HCT116 (cell line): Measurements from ENCODE around the gene HAUS8.

ENCODE experiments used
- CBX3 ChIP-seq: IDR thresholded peaks from 2 replicates; pipeline ENCODE4 v1.6.1; 2012; ENCODE audit warnings: low read depth
- CEBPB ChIP-seq: IDR thresholded peaks from 2 replicates; pipeline ENCODE4 v1.6.1; 2012; ENCODE audit warnings: low read depth
- CTCF ChIP-seq, 3 experiments: fragments of 200-600 bp in 1 of 3; sonication (generic) in 1 of 3; IDR thresholded peaks in 2 of 3; conservative IDR thresholded peaks in 1 of 3; 2 replicates each; pipeline ENCODE4 v1.5.1; 2012 to 2017; ENCODE audit warnings: low read depth in 2 of 3, low read length in 2 of 3, antibody characterized with exemption in 1 of 3, borderline replicate concordance in 1 of 3, control low read depth in 1 of 3, mild to moderate bottlenecking in 1 of 3, mixed read lengths in 1 of 3, mixed run types in 1 of 3, moderate library complexity in 1 of 3; ENCODE audit not compliant: insufficient read depth in 1 of 3
- EGR1 ChIP-seq: IDR thresholded peaks from 2 replicates; pipeline ENCODE4 v1.6.1; 2012; ENCODE audit warnings: low read depth
- EZH2 ChIP-seq: fragments of 200-600 bp; sonication (generic); IDR thresholded peaks from 2 replicates; pipeline ENCODE4 v1.6.1; 2017; ENCODE audit warnings: antibody characterized with exemption, mixed run types
- EZH2phosphoT487 ChIP-seq: fragments of 200-600 bp; IDR thresholded peaks from 2 replicates; pipeline ENCODE4 v1.6.1; 2018; ENCODE audit warnings: antibody characterized with exemption, borderline replicate concordance
- JUND ChIP-seq: IDR thresholded peaks from 2 replicates; pipeline ENCODE4 v1.6.1; 2012
- POLR2A ChIP-seq: IDR thresholded peaks from 2 replicates; pipeline ENCODE4 v1.7.0; 2011; ENCODE audit warnings: borderline replicate concordance; ENCODE audit not compliant: insufficient read depth, insufficient read length; ENCODE audit errors: extremely low read depth
- POLR2AphosphoS5 ChIP-seq: IDR thresholded peaks from 2 replicates; pipeline ENCODE4 v1.6.1; 2011; ENCODE audit warnings: mild to moderate bottlenecking, low read depth, low read length, moderate library complexity
- RAD21 ChIP-seq: IDR thresholded peaks from 2 replicates; pipeline ENCODE4 v1.6.1; 2012; ENCODE audit warnings: low read depth, mild to moderate bottlenecking
- TCF7L2 ChIP-seq: IDR thresholded peaks from 2 replicates; pipeline ENCODE4 v1.7.0; 2011; ENCODE audit warnings: borderline replicate concordance, inconsistent platforms; ENCODE audit not compliant: insufficient read depth, insufficient read length; ENCODE audit errors: extremely low read depth
- YY1 ChIP-seq: IDR thresholded peaks from 2 replicates; pipeline ENCODE4 v1.6.1; 2011; ENCODE audit warnings: low read length, low read depth, moderate library complexity, mild to moderate bottlenecking; ENCODE audit not compliant: insufficient replicate concordance; ENCODE audit errors: extremely low read depth
- TF ChIP-seq, protein P1 (sequence below): IDR thresholded peaks from 2 replicates; pipeline ENCODE4 v1.6.1; 2012; ENCODE audit warnings: low read depth
- TF ChIP-seq, protein P2 (sequence below): IDR thresholded peaks from 2 replicates; pipeline ENCODE4 v1.6.1; 2012

DNA sequence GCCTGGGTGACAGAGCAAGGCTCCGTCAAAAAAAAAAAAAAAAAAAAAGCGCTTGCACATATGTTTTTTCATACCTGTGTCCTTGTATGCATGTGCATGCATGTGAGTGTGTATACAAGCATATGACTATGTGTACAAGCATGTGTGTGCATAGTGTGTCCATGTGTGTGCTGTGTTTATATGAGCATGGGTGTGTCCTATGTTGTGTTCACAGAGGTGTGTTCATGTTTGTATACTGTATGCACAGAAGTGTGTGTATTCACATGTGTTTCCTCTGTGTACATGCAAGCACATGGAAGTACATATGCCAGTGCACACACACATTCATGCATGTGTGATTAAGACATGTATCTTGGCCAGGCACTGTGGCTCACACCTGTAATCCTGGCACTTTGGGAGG is 17.4 kb upstream of the HAUS8 start:
- TF ChIP-seq CTCF (IDR thresholded peaks at IDR 0.05 in 2 of 3, conservative IDR thresholded peaks at IDR 0.05 in 1 of 3; ENCODE audit: borderline replicate concordance in 1 of 3, insufficient read depth in 1 of 3, low read depth in 2 of 3, low read length in 2 of 3): no peak
- no peak for TF ChIP-seq POLR2A
- TF ChIP-seq EZH2phosphoT487: no peak
- TF ChIP-seq, protein P1, sequence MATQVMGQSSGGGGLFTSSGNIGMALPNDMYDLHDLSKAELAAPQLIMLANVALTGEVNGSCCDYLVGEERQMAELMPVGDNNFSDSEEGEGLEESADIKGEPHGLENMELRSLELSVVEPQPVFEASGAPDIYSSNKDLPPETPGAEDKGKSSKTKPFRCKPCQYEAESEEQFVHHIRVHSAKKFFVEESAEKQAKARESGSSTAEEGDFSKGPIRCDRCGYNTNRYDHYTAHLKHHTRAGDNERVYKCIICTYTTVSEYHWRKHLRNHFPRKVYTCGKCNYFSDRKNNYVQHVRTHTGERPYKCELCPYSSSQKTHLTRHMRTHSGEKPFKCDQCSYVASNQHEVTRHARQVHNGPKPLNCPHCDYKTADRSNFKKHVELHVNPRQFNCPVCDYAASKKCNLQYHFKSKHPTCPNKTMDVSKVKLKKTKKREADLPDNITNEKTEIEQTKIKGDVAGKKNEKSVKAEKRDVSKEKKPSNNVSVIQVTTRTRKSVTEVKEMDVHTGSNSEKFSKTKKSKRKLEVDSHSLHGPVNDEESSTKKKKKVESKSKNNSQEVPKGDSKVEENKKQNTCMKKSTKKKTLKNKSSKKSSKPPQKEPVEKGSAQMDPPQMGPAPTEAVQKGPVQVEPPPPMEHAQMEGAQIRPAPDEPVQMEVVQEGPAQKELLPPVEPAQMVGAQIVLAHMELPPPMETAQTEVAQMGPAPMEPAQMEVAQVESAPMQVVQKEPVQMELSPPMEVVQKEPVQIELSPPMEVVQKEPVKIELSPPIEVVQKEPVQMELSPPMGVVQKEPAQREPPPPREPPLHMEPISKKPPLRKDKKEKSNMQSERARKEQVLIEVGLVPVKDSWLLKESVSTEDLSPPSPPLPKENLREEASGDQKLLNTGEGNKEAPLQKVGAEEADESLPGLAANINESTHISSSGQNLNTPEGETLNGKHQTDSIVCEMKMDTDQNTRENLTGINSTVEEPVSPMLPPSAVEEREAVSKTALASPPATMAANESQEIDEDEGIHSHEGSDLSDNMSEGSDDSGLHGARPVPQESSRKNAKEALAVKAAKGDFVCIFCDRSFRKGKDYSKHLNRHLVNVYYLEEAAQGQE: no peak
- no peak for TF ChIP-seq CEBPB
- TF ChIP-seq, protein P2, sequence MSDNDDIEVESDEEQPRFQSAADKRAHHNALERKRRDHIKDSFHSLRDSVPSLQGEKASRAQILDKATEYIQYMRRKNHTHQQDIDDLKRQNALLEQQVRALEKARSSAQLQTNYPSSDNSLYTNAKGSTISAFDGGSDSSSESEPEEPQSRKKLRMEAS: no peak
- TF ChIP-seq POLR2AphosphoS5: no peak
- TF ChIP-seq EZH2: no peak
- TF ChIP-seq EGR1: no peak
- TF ChIP-seq JUND: no peak
- no peak for TF ChIP-seq CBX3
- TF ChIP-seq YY1: no peak
- no peak for TF ChIP-seq TCF7L2
- no peak for TF ChIP-seq RAD21
